AG09319 (cell line): Measurements from ENCODE around the gene EMILIN3.

Experiments
- DNase-seq: peaks from one replicate; pipeline ENCODE4 v3.0.0-alpha.2; 2010; ENCODE audit warnings: low read depth; ENCODE audit errors: extremely low read depth
- TF ChIP-seq, protein P1 (sequence below): IDR thresholded peaks from 2 replicates; pipeline ENCODE4 v1.5.1; 2011; ENCODE audit warnings: low read depth, mild to moderate bottlenecking, inconsistent platforms, low read length, moderate library complexity

The EMILIN3 gene

GRCh38 chr20:41366546-41367392, at the start of gene EMILIN3:
Gene EMILIN3 (minus strand): TSS chr20:41366818. CDS start chr20:41366634, 184 bp downstream.
- TF ChIP-seq, protein P1, sequence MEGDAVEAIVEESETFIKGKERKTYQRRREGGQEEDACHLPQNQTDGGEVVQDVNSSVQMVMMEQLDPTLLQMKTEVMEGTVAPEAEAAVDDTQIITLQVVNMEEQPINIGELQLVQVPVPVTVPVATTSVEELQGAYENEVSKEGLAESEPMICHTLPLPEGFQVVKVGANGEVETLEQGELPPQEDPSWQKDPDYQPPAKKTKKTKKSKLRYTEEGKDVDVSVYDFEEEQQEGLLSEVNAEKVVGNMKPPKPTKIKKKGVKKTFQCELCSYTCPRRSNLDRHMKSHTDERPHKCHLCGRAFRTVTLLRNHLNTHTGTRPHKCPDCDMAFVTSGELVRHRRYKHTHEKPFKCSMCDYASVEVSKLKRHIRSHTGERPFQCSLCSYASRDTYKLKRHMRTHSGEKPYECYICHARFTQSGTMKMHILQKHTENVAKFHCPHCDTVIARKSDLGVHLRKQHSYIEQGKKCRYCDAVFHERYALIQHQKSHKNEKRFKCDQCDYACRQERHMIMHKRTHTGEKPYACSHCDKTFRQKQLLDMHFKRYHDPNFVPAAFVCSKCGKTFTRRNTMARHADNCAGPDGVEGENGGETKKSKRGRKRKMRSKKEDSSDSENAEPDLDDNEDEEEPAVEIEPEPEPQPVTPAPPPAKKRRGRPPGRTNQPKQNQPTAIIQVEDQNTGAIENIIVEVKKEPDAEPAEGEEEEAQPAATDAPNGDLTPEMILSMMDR: no peak
- DNase-seq: no peak

- no peak for DNase-seq
- TF ChIP-seq, protein P1: no peak
Observed at GRCh38 chr20:41415191-41415590, 48.6 kb upstream of the EMILIN3 start.

DNA sequence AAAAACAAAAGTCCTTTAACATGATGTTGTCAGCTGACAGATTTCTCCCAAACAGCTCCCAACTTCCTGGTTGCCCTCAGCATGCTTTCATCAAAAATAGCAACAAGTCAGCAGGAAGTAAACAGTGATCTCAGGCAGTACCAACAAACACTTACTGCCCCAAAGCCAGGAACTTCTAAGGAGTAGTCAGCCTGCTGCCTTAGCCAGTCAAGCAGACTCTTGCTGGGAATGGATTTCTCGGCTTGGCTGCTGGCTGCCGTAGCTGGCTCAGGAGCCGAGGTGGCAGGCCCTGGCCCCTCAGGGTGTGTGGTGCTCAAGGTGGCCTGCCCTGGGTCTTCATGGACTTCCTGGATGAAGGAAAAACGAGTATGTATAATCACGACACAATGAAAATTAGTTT, 46.6 kb upstream of the EMILIN3 start:
- TF ChIP-seq, protein P1: no peak
- DNase-seq: no peak

GRCh38 chr20:41412324-41413120, 45.9 kb upstream of the EMILIN3 start:
- TF ChIP-seq, protein P1: no peak
- no peak for DNase-seq

DNA sequence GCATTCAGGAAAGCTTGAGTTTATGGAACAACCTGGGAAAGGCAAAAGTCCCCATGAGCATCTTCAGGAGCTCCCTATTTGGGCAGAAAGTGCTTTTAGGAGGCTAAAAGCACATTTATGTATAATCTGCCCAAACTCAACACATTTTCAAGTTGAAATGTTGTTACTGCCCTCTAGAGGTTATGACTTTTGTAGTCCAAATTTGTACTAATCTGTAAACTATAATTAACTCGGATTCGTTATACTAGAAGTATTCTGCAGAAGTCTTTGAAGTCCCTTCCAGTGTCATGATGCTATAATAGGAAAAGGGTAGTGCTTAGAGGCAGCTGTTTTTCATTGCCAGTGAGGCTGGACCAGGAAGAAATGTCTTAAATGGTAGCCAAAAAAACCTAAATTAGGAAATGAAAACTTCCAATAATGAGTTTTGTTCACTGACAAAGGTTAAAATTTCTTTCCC, 44.8 kb upstream of the EMILIN3 start:
- TF ChIP-seq, protein P1: peak; percentile 42
- peak; percentile 24 for DNase-seq

DNA sequence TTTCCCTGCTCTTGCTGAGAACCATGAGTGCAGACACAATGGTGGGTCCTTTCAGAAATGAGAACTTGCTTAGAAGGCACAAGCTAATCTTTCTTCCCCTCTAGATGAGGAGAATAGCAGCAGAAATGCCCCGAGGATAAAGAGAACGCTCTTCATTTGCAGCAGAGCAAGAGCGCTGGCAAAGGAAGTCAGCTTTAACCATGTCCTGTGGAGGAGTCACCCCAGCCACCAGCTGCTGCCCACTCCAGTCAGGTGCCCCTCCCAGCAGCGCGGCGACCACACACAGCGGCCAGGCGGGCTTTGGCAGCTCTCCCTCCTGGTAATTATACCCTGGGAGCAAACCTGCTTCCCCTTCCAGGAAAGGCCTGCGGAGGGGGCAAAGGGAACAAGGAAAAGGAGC, 42.4 kb upstream of the EMILIN3 start:
- no peak for DNase-seq
- TF ChIP-seq, protein P1: no peak
